GM12878 (cell line): ENCODE results near the gene MYO3B. TPM values are rescaled to one million over a fixed set of nuclear protein-coding genes. Genes with fewer than 3 reads are reported as not detected.
A peak's percentile ranks its signal among the peaks of the same experiment; 100 is the strongest.

Experiments
- ATAC-seq: fragments of 200-7000 bp; cut with Tn5 transposase; 3 replicates; pipeline ENCODE4 v1.9.1; 2020; ENCODE audit warnings: mild to moderate bottlenecking, moderate library complexity
- BruUV-seq: library from RNA; stranded (reverse); fragments of 400-500 nt; replicated peaks from 2 replicates; lab custom pipeline; 2021; lab: Mats Ljungman, UMichigan
- CTCF ChIA-PET: fragments of 300-600 bp; sonication (Branson Sonifier 250); formaldehyde crosslinking; extraction: SDS; loops from one replicate; lab custom pipeline; 2021; ENCODE audit warnings: inconsistent platforms; lab: Yijun Ruan, JAX
- POLR2A ChIA-PET: fragments of 350-600 bp; formaldehyde crosslinking; extraction: SDS; loops from one replicate; lab custom pipeline; 2021; ENCODE audit warnings: inconsistent platforms; lab: Charles Lee
- RAD21 ChIA-PET: fragments of 300-600 bp; sonication (Branson Sonifier 250); formaldehyde crosslinking; loops from one replicate; lab custom pipeline; 2023; ENCODE audit warnings: antibody characterized with exemption; ENCODE audit not compliant: unreplicated experiment; lab: Charles Lee
- SMC1A ChIA-PET: fragments of 300-600 bp; sonication (Branson Sonifier 250); formaldehyde crosslinking; loops from one replicate; lab custom pipeline; 2023; ENCODE audit not compliant: unreplicated experiment, uncharacterized antibody; lab: Charles Lee
- DNase-seq: peaks from one replicate; pipeline ENCODE4 v3.0.0-alpha.2; 2011; ENCODE audit warnings: low read depth, low spot score
- FAIRE-seq: peaks from 3 replicates; lab custom pipeline; 2011; peaks lifted over from hg19 to GRCh38; lab: Jason Lieb, UNC
- H2AFZ ChIP-seq: 2 replicates; pipeline ENCODE4 v1.6.0; 2011; ENCODE audit warnings: low read depth, low read length, control low read depth; ENCODE audit not compliant: control insufficient read depth
- H3K27ac ChIP-seq: 2 replicates; pipeline ENCODE4 v1.5.1; 2011; ENCODE audit warnings: control low read depth; ENCODE audit not compliant: control insufficient read depth, insufficient read depth
- H3K27me3 ChIP-seq, 2 experiments: replicated peaks in 1 of 2; 2 replicates each; pipeline versions ENCODE4 v1.6.0 to v1.6.1; 2011; ENCODE audit warnings: low read length in 1 of 2; ENCODE audit not compliant: control insufficient read depth in 2 of 2, insufficient read depth in 2 of 2
- H3K36me3 ChIP-seq, 2 experiments: 2 replicates each; pipeline ENCODE4 v1.5.1; 2011; ENCODE audit warnings: low read length in 1 of 2; ENCODE audit not compliant: control insufficient read depth in 2 of 2, insufficient read depth in 2 of 2
- H3K4me1 ChIP-seq: 2 replicates; pipeline ENCODE4 v1.6.1; 2011; ENCODE audit warnings: mild to moderate bottlenecking, low read length, moderate library complexity, mixed read lengths; ENCODE audit not compliant: control insufficient read depth, insufficient read depth
- H3K4me2 ChIP-seq: 2 replicates; pipeline ENCODE4 v1.6.0; 2011; ENCODE audit warnings: control low read depth; ENCODE audit not compliant: control insufficient read depth, insufficient read depth
- H3K4me3 ChIP-seq: fragments of 200-600 bp; sonication (generic); 2 replicates; pipeline ENCODE4 v1.5.1; 2016
- H3K79me2 ChIP-seq: 2 replicates; pipeline ENCODE4 v1.6.0; 2011; ENCODE audit warnings: low read length; ENCODE audit not compliant: control insufficient read depth, insufficient read depth
- H3K9ac ChIP-seq: 2 replicates; pipeline ENCODE4 v1.8.0; 2011; ENCODE audit warnings: low read length, control low read depth, mixed read lengths; ENCODE audit not compliant: control insufficient read depth, insufficient read depth
- H3K9me3 ChIP-seq: replicated peaks from 3 replicates; pipeline ENCODE4 v1.5.1; 2011; ENCODE audit warnings: mild to moderate bottlenecking, low read length; ENCODE audit not compliant: control insufficient read depth, insufficient read depth
- H4K20me1 ChIP-seq: 2 replicates; pipeline ENCODE4 v1.6.0; 2011; ENCODE audit not compliant: control insufficient read depth, insufficient read depth
- ATF3 ChIP-seq: IDR thresholded peaks from 2 replicates; pipeline ENCODE4 v1.6.1; 2011; ENCODE audit warnings: low read depth, mild to moderate bottlenecking, low read length, moderate library complexity, borderline replicate concordance; ENCODE audit errors: extremely low read depth
- BCL3 ChIP-seq: IDR thresholded peaks from 2 replicates; pipeline ENCODE4 v1.6.1; 2011; ENCODE audit warnings: borderline replicate concordance, low read depth, mild to moderate bottlenecking, moderate library complexity, low read length; ENCODE audit not compliant: insufficient read depth, poor library complexity, severe bottlenecking
- BRCA1 ChIP-seq: IDR thresholded peaks from 2 replicates; pipeline ENCODE4 v1.6.1; 2011; ENCODE audit warnings: low read depth, low read length, improper control_type of control experiment
- CBFB ChIP-seq: IDR thresholded peaks from 2 replicates; pipeline ENCODE4 v1.6.1; 2016; ENCODE audit warnings: antibody characterized with exemption, low read depth
- CBX5 ChIP-seq: sonication (generic); IDR thresholded peaks from 2 replicates; pipeline ENCODE4 v1.6.1; 2016; ENCODE audit warnings: low read depth, moderate library complexity, mild to moderate bottlenecking, inconsistent platforms
- IKZF2 ChIP-seq, 2 experiments: fragments of 450-650 bp; IDR thresholded peaks; 2 replicates each; pipeline ENCODE4 v1.6.1; 2017; ENCODE audit warnings: mild to moderate bottlenecking in 2 of 2, moderate library complexity in 2 of 2
- JUNB ChIP-seq: IDR thresholded peaks from 2 replicates; pipeline ENCODE4 v1.6.1; 2016; ENCODE audit warnings: antibody characterized with exemption, mild to moderate bottlenecking
- MLLT1 ChIP-seq: fragments of 450-650 bp; IDR thresholded peaks from 2 replicates; pipeline ENCODE4 v1.6.1; 2016; ENCODE audit warnings: mild to moderate bottlenecking
- NFYB ChIP-seq: IDR thresholded peaks from 2 replicates; pipeline ENCODE4 v1.6.1; 2011; ENCODE audit warnings: low read depth, mild to moderate bottlenecking, low read length, improper control_type of control experiment, moderate library complexity; ENCODE audit not compliant: insufficient read depth
- POU2F2 ChIP-seq: IDR thresholded peaks from 3 replicates; pipeline ENCODE4 v1.6.1; 2011; ENCODE audit warnings: low read depth, mild to moderate bottlenecking, low read length, borderline replicate concordance
- RB1 ChIP-seq: fragments of 450-650 bp; formaldehyde crosslinking; IDR thresholded peaks from 2 replicates; pipeline ENCODE4 v1.6.1; 2017; ENCODE audit warnings: mild to moderate bottlenecking, borderline replicate concordance
- RCOR1 ChIP-seq: conservative IDR thresholded peaks from 2 replicates; pipeline ENCODE4 v1.6.1; 2012; ENCODE audit warnings: low read depth, low read length, improper control_type of control experiment
- SMC3 ChIP-seq: IDR thresholded peaks from 2 replicates; pipeline ENCODE4 v1.6.1; 2011; ENCODE audit warnings: low read length, improper control_type of control experiment, borderline replicate concordance
- SPI1 ChIP-seq: IDR thresholded peaks from 2 replicates; pipeline ENCODE4 v1.6.1; 2011; ENCODE audit warnings: low read depth, mild to moderate bottlenecking, low read length, moderate library complexity, borderline replicate concordance; ENCODE audit not compliant: insufficient read depth
- ZNF217 ChIP-seq: fragments of 450-650 bp; IDR thresholded peaks from 2 replicates; pipeline ENCODE4 v1.6.1; 2017; ENCODE audit warnings: antibody characterized with exemption, mild to moderate bottlenecking
- ZNF592 ChIP-seq: fragments of 450-650 bp; IDR thresholded peaks from 2 replicates; pipeline ENCODE4 v1.6.1; 2017; ENCODE audit warnings: mild to moderate bottlenecking, moderate library complexity
- WGBS: methylation state at CpG from one replicate; pipeline ENCODE4 v1.1.6; 2016; ENCODE audit warnings: low lambda C conversion rate; ENCODE audit not compliant: insufficient replicate concordance, insufficient coverage; ENCODE audit errors: missing lambda C conversion rate; 5-methylcytosine and 5-hydroxymethylcytosine counted together
- in situ Hi-C: fragments of 300-500 bp; cut with MboI; formaldehyde crosslinking; loops from 9 replicates; pipeline ENCODE4 v1.14.3; 2018; ENCODE audit warnings: mixed read lengths
- intact Hi-C: fragments of 100-400 bp; cut with micrococcal nuclease; formaldehyde crosslinking; loops from one replicate; pipeline ENCODE4 v1.14.2; 2022; ENCODE audit not compliant: unreplicated experiment
- polyA plus RNA-seq, 11 experiments: library from polyadenylated mRNA; depleted of rRNA in 4 of 11; unstranded in 6 of 11; stranded (reverse) in 5 of 11; fragments of >200 nt; fragmentation: Nextera tagmentation in 4 of 11; fragmentation: Illumina TruSeq in 1 of 11; extraction: Ambion mirVana in 4 of 11; extraction: Trizol in 1 of 11; gene quantifications; 1 replicate in 1 of 11; 2 replicates in 10 of 11; pipeline versions ENCODE4 v1.2.1 to v1.2.3, GENCODE V29; 2011 to 2016; ENCODE audit warnings: inconsistent platforms in 2 of 11, missing spikeins in 2 of 11, low read depth in 1 of 11
- total RNA-seq, 4 experiments: library from RNA; depleted of rRNA in 3 of 4; stranded (reverse); fragments of >200 nt in 3 of 4; fragmentation: Illumina TruSeq in 1 of 4; extraction: Trizol in 1 of 4; gene quantifications; 2 replicates each; pipeline versions ENCODE4 v1.2.1 to v1.2.3, GENCODE V29; 2013 to 2021

The MYO3B gene
- total and polyA plus RNA-seq, 10 of the 15 experiments (the other 5 are each of a cell fraction or from before 2014, with no cell fraction given), result 1.1 to 7.1 (median 2.1) TPM

- Histone ChIP-seq H2AFZ (no peak overlapping the region), H3K9me3 (no peaks in the 10 kb centered on the region), H3K4me2 (no peak overlapping the region), H3K27ac (no peak overlapping the region), H3K4me1 (no peaks in the 10 kb centered on the region), H4K20me1 (no peaks in the 10 kb centered on the region), H3K79me2 (no peaks in the 10 kb centered on the region), H3K36me3 (no peaks in the 10 kb centered on the region), H3K4me3 (no peak overlapping the region), H3K9ac (no peak overlapping the region), H3K27me3 (no peaks in the 10 kb centered on the region)
- ChIA-PET CTCF (no interaction called here), RAD21 (interaction anchor here (1.3 kb wide), 1 partner anchor 82 kb away, joined by 3 read pairs; no protein-coding TSS in a partner anchor), POLR2A (no interaction called here), SMC1A (no interaction called here)
- in situ Hi-C loops, result no loop called here
- no peak for FAIRE-seq
- peak; percentile 87 for ATAC-seq
- BruUV-seq, result no TSS peak
- 9% methylated on average over 5 of the region's 5 CpGs for WGBS
- intact Hi-C loops, result no loop called here
- peak; percentile 41 for DNase-seq
- no peak for TF ChIP-seq CBX5
- no peak for TF ChIP-seq JUNB
- TF ChIP-seq ATF3, result no peak
- no peak for TF ChIP-seq ZNF592
- TF ChIP-seq ZNF217, result peak; percentile 44; the same call in 1 of the 2 replicates
- peak; percentile 84 to 85 for TF ChIP-seq IKZF2 (IDR thresholded peaks at IDR 0.05)
- peak; percentile 71; the same call in 1 of the 3 replicates for TF ChIP-seq POU2F2
- no peak for TF ChIP-seq MLLT1
- TF ChIP-seq BCL3, result no peak
- TF ChIP-seq SPI1, result peak; percentile 5; the same call in 1 of the 2 replicates
- no peak for TF ChIP-seq SMC3
- no peak for TF ChIP-seq RB1
- TF ChIP-seq NFYB, result no peak
- no peak for TF ChIP-seq RCOR1
- TF ChIP-seq BRCA1, result no peak
- TF ChIP-seq CBFB, result no peak
These were observed 133.0 kb downstream of the MYO3B start for GRCh38 chr2:170310876-170311502.
